GM15510 (cell line): ENCODE data around the gene TMEM87B.

Experiments
- POLR2A ChIP-seq: IDR thresholded peaks from 3 replicates; pipeline ENCODE4 v1.6.1; 2011; ENCODE audit warnings: borderline replicate concordance; ENCODE audit not compliant: insufficient read length; ENCODE audit errors: extremely low read depth

Gene TMEM87B

DNA sequence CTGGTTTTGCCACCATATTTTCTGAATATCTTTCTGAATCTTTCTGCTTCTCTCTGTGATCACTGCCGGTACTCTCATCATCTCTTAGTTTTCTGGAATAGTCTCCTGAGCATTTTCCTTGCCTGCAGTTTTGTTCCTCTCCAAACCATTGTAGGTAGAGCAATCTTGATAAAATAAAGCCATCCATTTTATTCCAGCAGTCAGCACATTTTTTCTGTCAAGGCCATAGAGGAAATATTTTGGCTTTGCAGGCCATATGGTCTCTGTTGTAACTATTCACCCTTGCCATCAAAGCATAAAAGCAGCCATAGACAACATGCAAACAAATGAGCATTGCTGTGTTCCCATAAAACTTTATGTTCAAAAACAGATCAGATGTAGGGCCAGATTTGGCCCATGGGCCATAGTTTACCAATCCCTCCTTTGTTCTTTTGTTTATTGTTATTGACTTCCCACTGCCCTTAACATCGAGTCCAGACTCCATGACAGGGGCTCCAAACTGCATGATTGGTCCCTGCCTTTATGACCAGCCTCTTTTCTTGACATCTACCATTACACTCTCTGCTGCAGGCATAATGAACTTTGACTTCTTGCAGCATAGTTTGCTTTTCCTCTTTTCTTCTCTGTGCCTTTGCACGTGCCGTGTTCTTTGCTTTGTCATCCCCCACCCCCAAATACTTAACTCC, 29.8 kb downstream of the TMEM87B start:
- TF ChIP-seq POLR2A, result no peak

DNA sequence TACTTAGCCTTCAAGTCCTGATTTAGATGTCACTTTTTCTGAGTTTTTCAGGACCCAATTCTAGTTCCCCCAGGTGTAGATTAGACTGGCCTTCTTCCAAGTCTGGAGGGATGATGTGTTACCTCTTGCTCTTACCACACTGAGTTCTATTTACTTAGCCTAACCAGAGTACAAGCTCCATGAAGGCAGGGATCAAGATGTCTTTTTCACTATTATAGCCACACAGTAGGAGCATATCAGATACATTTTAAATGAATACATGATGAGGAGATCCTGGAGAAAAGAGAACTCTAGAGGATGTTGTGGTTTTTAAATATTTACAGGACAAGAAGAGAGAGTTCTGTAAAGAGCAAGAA, 30.3 kb downstream of the TMEM87B start:
- TF ChIP-seq POLR2A, result no peak

DNA sequence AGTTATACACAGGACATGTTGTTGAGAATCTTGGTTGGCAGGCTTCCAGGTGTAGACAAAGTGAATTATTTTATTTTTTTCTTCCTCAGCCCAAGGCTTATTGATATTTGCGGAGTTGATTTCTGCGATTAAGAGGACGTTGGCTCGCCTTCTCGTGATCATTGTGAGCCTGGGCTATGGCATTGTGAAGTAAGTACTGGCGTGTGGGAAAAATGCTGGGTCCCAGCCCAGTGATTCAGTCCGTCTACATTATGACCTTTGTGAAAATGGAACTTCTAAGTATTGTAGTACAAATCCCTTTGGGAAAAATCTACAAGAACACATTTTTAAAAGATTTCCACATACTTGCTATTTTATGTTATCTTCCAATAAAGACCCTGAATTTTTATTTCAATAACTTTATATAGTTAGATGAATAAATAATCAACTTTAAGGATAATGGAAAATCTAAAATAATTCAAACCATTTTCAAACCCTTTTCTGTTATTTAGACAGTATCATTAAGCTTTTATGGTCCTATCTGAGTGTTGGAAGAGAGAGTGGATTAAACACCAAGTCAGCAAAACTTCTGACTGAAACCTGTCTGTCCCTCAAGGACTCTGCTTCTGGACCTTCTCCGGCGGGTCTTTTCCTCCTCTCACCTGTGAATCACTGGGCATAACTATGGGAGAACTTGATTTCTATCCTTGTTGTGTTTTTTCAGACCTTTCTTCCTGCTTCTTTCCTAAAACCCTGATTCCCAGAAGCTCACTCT, 31.0 kb downstream of the TMEM87B start:
- no peak for TF ChIP-seq POLR2A

DNA sequence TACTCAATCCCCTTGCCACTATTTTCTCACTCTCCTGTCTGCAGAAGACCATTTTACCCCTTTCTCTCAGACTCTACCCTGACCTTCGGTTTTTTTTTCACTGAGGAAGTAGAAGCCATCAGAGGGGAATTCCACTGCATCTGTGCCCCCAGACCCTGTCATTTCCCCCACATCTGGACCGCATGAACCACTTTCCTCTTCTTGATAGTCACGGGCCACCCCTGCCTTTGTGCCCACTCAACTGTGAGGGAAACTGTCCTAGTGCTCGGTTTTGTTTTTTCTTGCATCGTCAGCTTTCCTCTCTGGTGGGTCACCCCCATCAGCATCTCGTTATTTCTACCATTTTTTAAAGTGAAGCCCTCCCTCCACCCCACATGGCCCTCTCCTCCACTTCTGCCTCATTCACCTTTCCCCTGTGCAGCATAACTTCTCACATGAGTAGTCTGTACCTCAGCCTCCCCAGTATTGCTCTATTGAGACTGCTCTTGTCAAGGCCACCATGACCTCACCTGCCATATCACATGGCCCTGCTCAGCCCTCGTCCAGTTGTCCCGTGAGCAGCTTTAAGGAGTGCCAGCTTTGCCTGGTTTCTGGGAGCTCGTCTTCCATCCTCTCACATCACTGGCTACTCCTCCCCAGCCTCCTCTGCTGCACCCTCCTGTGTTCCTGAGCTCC, 32.4 kb downstream of the TMEM87B start:
- TF ChIP-seq POLR2A, result no peak

DNA sequence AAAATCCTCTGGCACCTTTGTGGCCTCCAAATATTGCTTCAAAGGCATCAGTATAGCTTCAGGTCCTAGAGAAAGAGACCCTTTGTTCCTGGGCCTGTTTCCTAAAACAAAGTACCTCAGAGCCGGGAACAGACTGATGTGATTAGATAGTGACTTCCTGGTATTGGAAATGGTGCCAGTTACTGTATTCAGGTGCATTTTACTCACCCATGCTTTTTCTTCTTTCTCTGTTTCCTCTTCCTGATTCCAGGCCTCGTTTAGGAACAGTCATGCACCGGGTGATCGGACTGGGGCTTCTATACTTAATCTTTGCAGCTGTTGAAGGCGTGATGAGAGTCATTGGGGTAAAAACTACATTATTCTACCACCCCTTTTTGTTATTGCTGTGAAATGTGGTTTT, 34.3 kb downstream of the TMEM87B start:
- no peak for TF ChIP-seq POLR2A

DNA sequence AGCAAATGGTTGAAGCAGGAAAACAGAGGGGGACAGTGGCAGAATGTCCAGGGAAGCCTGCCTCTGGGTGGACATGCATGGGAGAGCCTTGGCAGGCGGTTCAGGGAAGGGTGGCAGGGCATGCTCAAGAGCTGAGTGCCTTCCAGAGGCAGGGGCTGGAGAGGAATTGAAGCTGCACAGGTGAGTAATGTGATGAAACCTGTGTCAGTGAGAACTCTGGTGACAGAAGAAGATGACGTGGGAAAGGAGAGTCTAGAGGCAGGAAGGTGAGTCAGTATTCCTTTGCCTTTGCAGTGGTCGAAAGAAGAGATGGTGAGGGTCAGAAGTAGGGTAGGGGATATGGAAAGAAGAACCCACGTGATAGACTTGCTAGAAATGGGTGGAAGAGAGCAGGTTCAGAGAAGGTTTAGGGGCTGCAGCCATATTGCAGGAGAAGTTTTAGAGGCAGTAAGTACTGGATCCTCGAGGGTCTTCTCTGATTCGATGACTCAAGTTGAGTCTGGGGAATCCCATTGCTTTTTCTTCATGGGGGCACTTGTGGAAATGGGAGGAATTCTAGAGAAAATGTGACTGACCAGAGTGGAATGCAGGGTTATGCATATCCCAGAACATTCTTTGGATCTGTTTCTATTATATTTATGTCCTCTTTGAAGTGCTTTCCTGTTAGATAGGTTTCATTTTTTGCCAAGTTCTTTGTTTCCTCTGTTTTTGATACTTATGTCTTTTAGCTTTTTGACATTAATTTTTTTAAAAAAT, 37.4 kb downstream of the TMEM87B start:
- TF ChIP-seq POLR2A, result no peak

DNA sequence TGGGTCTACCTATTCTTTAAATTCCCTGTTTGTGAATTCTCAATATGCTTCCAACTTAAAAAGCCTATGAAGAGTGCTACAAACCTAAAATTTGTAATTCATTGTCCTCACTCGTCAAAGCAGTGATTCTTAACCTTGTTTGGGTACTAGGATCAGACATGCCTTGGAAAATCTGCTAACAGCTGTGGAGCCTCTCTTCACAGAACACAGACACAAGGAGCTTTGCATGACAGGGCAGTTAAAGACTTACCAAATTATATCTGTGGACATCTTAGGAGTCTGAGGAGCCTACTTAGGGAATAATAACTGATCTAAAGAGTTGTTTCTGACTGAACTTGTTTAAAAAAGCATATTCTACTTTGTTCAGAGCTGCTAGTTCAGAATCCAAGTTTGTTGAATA, 38.1 kb downstream of the TMEM87B start:
- no peak for TF ChIP-seq POLR2A

DNA sequence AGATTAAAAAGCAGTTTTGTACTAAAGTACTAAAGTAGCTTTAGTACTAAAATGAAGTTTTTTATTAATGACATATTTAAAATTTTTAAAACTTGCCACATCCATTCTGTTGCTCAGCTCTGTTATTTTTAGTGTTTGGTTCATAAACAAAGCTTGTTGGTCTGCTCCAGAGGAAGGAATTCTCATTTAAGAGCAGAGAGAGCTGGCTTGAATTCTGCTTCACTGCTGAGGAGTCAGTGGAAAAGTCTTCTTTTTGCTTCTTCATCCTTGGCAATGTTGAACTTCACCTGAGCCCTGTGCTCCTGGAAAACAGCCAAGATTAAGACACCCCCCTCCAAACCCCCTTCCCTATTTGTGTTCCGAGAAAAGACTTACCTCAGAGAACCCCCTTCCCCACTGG, 40.6 kb downstream of the TMEM87B start:
- TF ChIP-seq POLR2A, result no peak

DNA sequence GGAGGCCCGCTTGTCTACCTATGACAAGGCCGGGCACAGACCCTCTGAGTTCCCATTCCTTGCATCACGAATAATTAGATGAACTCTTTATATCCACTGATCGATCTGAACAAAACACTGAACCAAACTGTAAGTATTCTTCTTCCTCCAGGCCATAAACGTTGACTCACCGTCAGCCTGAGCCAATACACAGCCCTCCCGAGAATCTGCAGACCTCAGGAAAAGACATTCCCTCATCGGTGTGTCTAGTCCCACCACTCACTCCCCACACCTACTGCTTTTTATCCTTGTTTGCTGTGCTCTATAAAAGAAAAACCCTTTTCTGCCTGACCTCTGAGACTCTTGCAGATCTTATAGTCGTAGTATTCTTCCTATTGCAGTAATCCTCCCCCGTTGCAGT, 41.0 kb downstream of the TMEM87B start:
- TF ChIP-seq POLR2A, result no peak

DNA sequence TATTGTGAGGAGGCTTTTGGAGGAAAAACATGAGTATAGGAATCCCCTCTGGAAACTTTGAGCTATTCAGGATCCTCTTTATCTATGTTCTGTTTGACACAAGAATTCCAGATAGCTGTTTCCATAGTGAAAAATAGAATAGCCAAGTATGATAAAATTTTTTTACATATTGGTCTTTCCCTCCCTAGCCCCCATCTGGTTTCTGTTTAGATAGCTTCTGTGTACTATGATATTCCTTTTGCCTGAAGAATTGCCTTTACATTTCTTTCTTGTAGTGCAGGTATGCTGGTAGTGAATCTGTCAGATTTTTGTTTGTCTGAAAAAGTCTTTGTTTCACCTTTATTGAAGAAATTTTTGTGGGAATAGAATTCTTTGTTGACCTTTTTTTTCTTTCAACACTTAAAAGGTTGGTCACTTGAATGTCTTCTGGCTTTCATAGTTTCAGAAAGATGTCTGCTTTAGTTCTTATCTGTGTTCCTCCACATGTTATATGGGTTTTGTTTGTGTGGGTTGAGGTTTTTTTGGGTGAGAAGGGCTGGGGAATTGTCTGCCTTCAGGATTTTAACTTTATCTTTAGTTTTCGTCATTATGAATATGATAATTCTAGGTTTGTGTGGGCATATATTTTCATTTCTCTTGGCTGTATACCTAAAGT, 53.2 kb downstream of the TMEM87B start:
- no peak for TF ChIP-seq POLR2A

DNA sequence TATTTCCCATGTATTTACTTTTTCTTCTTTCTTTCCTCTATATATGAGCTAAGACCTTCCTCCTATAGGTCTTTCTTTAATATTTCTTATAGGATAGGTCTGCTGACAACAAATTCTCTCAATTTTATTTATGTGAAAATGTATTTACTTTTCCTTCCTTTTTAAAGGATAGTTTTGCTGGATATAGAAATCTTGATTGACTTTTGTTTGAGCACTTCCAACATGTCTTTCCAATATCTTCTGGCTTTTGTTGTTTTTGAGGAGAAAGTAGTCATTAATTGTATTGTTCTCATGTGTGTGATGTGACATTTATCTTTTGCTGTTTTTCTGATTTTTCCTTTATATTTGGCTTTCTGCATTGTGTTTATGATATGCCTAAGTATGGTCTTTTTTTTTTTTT, 54.2 kb downstream of the TMEM87B start:
- TF ChIP-seq POLR2A, result no peak

DNA sequence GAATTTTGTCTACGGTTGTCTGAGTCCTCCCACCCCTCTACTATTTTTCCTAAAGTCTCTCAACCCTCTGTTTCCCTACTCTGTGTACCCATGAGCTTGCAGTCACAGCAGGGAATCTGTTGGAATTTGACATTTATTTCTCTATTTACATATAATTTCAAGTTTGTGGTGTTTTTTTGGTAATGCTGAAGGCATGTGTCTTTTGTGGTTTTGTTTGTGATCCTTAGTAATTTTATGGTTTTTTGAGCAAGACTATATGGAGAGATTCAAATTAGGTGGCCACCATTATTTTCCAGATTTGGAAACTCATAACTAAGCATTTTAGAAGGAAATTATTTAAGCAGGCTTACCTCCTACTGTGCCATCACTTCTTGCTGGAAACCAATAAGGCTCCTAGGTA, 55.9 kb downstream of the TMEM87B start:
- TF ChIP-seq POLR2A, result no peak

DNA sequence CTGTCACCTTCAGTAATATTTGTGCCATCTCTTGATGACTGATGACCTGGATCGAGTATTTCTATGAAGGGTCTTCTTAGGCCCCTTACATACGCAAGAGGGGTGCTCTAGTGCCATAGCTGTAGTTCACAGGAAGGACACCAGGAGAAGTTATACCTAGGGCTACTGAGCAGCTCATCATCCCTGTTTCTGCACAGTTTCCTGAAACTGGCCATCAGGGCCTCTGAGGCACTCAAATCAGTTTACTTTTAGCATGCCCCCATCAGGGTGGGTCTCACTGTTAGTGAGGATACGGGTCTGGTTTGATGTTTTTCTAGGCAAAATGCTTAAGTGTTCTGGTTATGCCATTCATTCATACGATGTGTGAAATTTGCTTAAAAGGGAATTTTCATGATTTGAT, 63.1 kb downstream of the TMEM87B start:
- TF ChIP-seq POLR2A, result no peak

DNA sequence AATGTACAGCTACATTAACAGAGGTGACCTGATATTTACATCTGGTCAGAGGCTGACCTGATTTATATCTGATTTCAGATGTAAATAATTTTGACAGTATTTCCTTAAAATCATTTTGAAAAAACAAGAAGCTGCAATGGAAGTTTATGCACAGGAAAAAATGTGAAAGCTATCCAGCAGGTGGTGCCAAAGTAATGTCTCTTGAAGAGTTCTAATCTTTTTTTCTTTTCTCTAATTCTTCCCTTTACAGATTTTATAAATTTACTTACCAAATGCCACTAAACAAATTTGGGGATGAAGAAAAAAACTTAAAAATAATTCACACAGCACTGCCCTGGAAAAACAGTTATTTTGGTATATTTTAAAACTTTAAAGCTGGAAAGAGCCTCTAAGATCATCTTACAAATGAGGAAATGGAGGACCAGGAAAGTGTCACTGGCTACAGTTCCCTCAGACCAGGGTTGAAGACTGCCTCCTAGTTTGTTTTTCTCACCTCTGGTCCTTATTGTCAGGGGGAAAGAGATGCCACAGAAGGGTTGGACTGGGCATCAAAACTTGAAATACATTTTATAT, 66.7 kb downstream of the TMEM87B start:
- no peak for TF ChIP-seq POLR2A

DNA sequence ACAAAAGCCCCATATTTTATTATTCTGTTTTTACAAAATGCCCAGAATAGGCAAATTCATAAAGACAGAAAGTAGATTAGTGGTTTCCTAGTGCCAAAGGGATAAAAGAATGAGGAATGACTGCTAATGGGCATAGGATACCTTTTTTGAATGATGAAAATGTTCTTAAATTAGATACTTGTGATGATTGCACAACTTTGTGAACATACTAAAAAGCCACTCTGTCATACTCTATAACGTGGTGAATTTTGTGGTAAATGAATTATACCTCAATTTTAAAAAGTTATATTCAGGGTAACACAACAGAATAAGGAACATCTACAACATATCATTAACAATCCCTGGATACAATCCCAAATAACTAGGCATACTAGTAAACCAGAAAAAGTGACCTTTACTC, 74.0 kb downstream of the TMEM87B start:
- no peak for TF ChIP-seq POLR2A

DNA sequence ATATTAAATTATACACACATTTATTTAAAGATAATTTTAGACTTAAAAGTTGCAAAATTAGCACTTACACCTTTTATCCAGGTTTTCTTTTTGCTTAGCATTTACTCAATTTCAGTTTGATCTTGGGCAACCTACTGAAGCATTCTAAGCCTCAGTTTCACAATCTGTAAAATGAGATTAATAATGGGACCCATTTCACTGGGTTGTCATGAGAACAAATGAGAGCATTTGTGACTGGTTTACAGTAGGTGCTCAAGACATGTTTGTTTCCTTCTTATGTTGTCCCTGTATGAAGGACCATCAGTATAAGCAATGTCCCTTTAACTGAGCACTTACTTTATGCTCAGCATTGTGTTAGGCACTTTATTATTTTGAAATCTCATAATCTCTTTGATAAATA, 78.3 kb downstream of the TMEM87B start:
- TF ChIP-seq POLR2A, result no peak
